Measurements from ENCODE around the gene SCCPDH. TPM values are rescaled to one million over a fixed set of nuclear protein-coding genes. Genes with fewer than 3 reads are reported as not detected.
A peak's percentile ranks its signal among the peaks of the same experiment; 100 is the strongest.

The SCCPDH gene
- total RNA-seq, 4 donors from 2014 or later = 4.8 to 28.5 (median 17.4) TPM

- DNase-seq = no peak
- no peaks in the 10 kb centered on the region for H3K36me3 ChIP-seq
- H3K9me3 ChIP-seq = no peaks in the 10 kb centered on the region
- TF ChIP-seq POLR2A (IDR thresholded peaks at IDR 0.05) (no peak), POLR2AphosphoS5 (IDR thresholded peaks at IDR 0.05) (no peak), EP300 (IDR thresholded peaks at IDR 0.05; ENCODE audit: low read depth) (no peak), CTCF (IDR thresholded peaks at IDR 0.05) (no peak)
- H3K4me3 ChIP-seq = no peak overlapping the region
- no peaks in the 10 kb centered on the region for H3K27me3 ChIP-seq
- WGBS, 2 donors (ENCODE audit: low coverage in 1 of 2) = 80 to 84% methylated on average over 4 to 9 of the region's 9 CpGs
- intact Hi-C loops (cut with DNase I; ENCODE audit: low total_unique reads) = no loop called here
- H3K27ac ChIP-seq = no peak overlapping the region
- in situ Hi-C loops (cut with MboI; ENCODE audit: low pct_ligation_motif_present in 1 of 4, low pct_unique_long_range_greater_than_20kb in 1 of 4, low sequenced_read_pairs in 3 of 4) = no loop called here
- H3K4me1 ChIP-seq = peaks cover 0 to 8% (median 0%) of the 10 kb centered on the region in 4 donors
Observed at GRCh38 chr1:246748006-246748405, 23.8 kb downstream of the SCCPDH start.

GRCh38 chr1:246748867-246749266 lies 24.7 kb downstream of the SCCPDH start:
- WGBS, 2 donors (ENCODE audit: low coverage in 1 of 2) = 83 to 84% methylated on average over 2 to 12 of the region's 12 CpGs

GRCh38 chr1:246750752-246751151 lies 26.5 kb downstream of the SCCPDH start:
- Histone ChIP-seq H3K27ac (no peak overlapping the region), H3K36me3 (no peaks in the 10 kb centered on the region), H3K4me1 (peaks cover 0 to 17% (median 0%) of the 10 kb centered on the region in 4 donors), H3K4me3 (no peak overlapping the region), H3K27me3 (no peaks in the 10 kb centered on the region), H3K9me3 (no peaks in the 10 kb centered on the region)
- TF ChIP-seq CTCF (IDR thresholded peaks at IDR 0.05) (no peak), POLR2AphosphoS5 (IDR thresholded peaks at IDR 0.05) (no peak), EP300 (IDR thresholded peaks at IDR 0.05; ENCODE audit: low read depth) (no peak), POLR2A (IDR thresholded peaks at IDR 0.05) (no peak)
- intact Hi-C loops (cut with DNase I; ENCODE audit: low total_unique reads) (no loop called here), in situ Hi-C loops (cut with MboI; ENCODE audit: low pct_ligation_motif_present in 1 of 4, low pct_unique_long_range_greater_than_20kb in 1 of 4, low sequenced_read_pairs in 3 of 4) (no loop called here)
- whole genome bisulfite sequencing, 2 donors (ENCODE audit: low coverage in 1 of 2) = 20 to 43% methylated on average over 7 of the region's 7 CpGs
- peak; percentile 51 for DNase-seq

More at GRCh38 chr1:246748867-246749266, 24.7 kb downstream of the SCCPDH start:
- no peak for TF ChIP-seq POLR2AphosphoS5 (IDR thresholded peaks at IDR 0.05)
- no peak for TF ChIP-seq POLR2A (IDR thresholded peaks at IDR 0.05)
- TF ChIP-seq CTCF (IDR thresholded peaks at IDR 0.05) = no peak
- no peak for TF ChIP-seq EP300 (IDR thresholded peaks at IDR 0.05; ENCODE audit: low read depth)
- H3K27me3 ChIP-seq = no peaks in the 10 kb centered on the region
- no peak for DNase-seq
- intact Hi-C loops (cut with DNase I; ENCODE audit: low total_unique reads) = no loop called here
- in situ Hi-C loops (cut with MboI; ENCODE audit: low pct_ligation_motif_present in 1 of 4, low pct_unique_long_range_greater_than_20kb in 1 of 4, low sequenced_read_pairs in 3 of 4) = no loop called here
- H3K9me3 ChIP-seq = no peaks in the 10 kb centered on the region
- no peak overlapping the region for H3K4me3 ChIP-seq
- H3K4me1 ChIP-seq = peaks cover 0 to 8% (median 0%) of the 10 kb centered on the region in 4 donors
- no peaks in the 10 kb centered on the region for H3K36me3 ChIP-seq
- H3K27ac ChIP-seq = no peak overlapping the region

GRCh38 chr1:246753670-246754535 lies 29.7 kb downstream of the SCCPDH start:
- in situ Hi-C loops (cut with MboI; ENCODE audit: low pct_ligation_motif_present in 1 of 4, low pct_unique_long_range_greater_than_20kb in 1 of 4, low sequenced_read_pairs in 3 of 4) = no loop called here
- H3K27me3 ChIP-seq = no peaks in the 10 kb centered on the region
- H3K9me3 ChIP-seq = no peaks in the 10 kb centered on the region
- no peak overlapping the region for H3K4me3 ChIP-seq
- intact Hi-C loops (cut with DNase I; ENCODE audit: low total_unique reads) = no loop called here
- H3K4me1 ChIP-seq = peaks cover 0 to 17% (median 0%) of the 10 kb centered on the region in 4 donors
- no peaks in the 10 kb centered on the region for H3K36me3 ChIP-seq
- H3K27ac ChIP-seq = no peak overlapping the region
- peak; percentile 68 for DNase-seq
- WGBS, 2 donors (ENCODE audit: low coverage in 1 of 2) = 61 to 62% methylated on average over 10 to 22 of the region's 22 CpGs
- TF ChIP-seq CTCF (IDR thresholded peaks at IDR 0.05) (peak; percentile 66 to 80 (median 79)), POLR2A (IDR thresholded peaks at IDR 0.05) (no peak)
